GM19328 (cell line): Measurements from ENCODE around the gene NREP.

ENCODE experiments used
- ATAC-seq: cut with Tn5 transposase; IDR thresholded peaks from one replicate; pipeline ENCODE4 v1.9.1; 2021; ENCODE audit warnings: mild to moderate bottlenecking, moderate library complexity; ENCODE audit not compliant: unreplicated experiment

The NREP gene

DNA sequence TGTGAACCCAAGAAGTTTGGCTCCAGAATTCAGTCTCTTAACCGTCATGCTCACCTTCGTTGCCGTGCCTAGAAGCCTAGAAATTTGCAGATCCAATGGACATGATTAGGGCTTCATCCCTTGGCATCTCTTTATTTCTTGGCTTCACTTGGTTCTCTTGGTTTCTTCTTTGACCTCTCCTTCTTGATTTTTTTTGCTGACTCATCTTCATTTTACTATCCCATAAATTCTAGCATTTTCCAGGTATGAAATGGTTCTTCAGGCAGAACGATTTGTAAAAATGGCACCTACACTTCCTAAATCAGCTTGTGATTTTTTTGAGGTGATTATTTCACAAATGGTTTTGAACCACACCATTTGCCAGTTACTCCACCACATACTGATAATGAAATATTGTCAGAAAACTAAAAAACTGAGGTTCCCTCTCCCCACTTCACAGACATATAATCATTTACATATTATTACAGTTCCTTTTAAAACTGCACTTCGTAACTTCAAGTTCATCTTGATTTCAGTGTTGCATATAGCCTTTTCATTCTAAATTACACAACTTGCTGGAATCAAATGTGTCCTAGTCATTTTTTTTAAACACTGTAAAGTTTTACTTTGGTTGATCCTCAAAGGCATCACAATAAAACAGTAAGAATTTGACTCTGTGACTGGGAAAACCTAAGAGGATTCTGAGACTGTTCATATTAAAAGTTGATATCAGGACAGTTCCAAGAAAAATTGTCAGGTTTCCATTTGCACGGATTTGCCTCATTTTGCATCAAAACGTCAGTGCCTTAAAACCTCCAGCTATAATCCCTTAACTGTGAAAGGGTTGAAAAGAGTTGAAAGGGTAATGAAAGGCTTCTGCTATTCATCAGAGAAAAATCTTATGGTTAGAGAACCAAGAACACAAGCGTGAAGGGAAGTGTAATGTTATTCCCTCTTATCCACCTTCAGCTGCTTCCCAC lies 8.9 kb upstream of the NREP start:
- ATAC-seq, result no peak

- no peak for ATAC-seq
Measured at GRCh38 chr5:111764019-111764418, 7.0 kb upstream of the NREP start.

DNA sequence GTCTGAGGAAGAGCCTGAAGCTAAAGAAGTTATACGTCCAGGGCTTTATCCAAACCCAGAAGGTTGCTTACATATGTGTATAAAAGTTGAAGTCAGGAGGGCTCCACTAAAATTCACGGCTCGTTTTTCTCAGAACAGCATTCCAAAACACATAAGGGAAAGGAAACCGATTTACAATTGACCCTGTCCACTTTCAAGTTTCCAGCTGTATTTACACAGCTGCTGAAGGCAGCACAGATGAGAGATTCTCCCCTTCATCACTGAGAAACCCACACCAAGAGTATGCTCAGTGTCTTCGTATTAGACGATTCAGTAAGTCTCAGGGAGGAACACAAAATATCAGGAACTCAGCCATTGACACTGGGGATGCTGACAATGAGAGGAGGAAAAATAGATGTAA lies 5.9 kb upstream of the NREP start:
- no peak for ATAC-seq

GRCh38 chr5:111758284-111758628 lies 1.3 kb upstream of the NREP start:
- no peak for ATAC-seq

- ATAC-seq, result peak; percentile 86
Measured at GRCh38 chr5:111757355-111758283, 625 bp upstream of the NREP start.

DNA sequence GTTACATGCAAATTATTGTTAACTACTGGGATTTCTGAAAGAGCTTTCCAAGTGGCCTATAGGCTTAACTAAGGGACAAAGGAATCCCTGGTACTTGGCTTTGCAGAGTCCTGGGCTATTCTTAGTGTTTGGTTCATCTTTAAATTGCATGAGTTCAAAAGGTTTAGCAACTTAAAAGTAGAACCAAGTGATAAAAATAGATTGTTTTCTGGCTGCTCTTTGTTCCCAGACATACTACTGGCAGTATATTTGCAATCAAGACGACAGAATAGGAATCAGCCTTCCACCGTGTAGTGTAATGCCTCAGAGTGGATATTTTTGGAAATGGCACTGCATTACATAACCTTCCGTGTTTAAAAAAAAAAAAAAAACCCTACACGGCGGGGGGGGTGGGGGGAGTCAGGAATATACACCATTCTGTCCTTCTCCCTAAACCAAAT lies 1.0 kb downstream of the NREP start:
- ATAC-seq, result no peak

- ATAC-seq, result no peak
Measured at GRCh38 chr5:111755345-111755941, 1.6 kb downstream of the NREP start.

DNA sequence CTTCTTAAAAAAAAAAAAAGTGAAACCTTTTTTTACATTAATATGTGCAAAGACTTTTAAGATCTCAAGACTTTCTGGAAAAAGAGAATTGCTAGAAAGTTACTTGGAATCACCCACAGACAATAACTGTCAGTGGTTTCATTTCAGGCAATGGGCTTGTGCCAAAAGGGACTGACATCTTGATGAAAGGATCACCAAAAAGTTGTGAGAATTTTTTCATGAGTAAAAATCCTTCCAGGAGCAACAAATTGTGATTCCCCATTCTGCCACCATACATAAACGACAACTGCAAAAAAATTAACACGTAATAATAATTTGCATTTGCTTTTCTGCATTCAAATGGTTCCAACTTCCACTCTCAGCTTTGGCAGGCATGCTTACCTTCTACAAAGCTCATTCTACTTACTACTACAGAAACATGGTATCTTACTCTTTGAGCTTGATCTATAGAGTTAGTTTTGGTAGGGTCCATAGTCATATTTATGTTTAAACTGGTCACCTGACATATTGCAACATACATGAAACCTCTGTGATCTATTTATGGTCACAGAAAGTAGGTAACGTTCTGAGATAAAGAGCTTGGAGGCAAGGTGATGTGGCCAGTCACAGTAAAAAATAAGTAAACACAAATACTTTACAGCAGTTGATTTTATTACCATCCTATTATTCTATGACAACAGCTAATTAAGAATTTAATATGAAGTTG lies 3.0 kb downstream of the NREP start:
- no peak for ATAC-seq

GRCh38 chr5:111752426-111752965 lies 4.5 kb downstream of the NREP start:
- ATAC-seq, result no peak

DNA sequence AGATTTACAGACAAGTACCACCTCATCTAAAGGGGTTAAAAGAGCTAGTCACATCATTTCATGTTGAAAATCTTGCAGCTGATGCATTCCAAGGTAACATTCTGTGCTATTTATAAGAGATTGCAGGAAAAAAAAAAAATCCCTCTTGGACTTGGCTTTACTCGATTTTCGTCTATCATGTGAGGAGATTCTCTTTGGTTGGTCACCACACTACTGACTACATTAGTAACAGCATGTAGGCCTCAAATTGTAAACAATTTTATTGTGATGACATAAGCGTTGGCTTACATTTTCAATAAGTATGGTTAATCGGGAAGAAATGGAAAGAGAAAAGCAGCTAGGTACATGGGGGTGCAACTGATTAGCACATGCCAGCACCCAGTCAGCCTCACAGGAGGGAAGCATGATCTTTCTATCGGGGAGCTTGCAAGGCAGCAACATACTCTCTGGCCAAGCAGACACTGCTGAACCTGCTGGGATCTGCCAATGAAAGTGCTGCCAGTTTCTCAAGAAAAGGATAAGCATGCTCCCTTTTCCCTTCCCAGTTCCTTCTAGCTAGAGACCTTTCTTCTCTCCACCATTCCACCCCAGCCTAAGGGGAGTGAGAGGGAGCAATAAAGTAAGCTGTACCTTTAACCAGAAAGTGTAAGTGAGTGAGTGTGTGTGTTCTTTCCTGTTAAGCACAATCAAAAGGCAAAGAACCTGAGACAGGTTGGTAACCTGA lies 7.5 kb downstream of the NREP start:
- ATAC-seq, result no peak

DNA sequence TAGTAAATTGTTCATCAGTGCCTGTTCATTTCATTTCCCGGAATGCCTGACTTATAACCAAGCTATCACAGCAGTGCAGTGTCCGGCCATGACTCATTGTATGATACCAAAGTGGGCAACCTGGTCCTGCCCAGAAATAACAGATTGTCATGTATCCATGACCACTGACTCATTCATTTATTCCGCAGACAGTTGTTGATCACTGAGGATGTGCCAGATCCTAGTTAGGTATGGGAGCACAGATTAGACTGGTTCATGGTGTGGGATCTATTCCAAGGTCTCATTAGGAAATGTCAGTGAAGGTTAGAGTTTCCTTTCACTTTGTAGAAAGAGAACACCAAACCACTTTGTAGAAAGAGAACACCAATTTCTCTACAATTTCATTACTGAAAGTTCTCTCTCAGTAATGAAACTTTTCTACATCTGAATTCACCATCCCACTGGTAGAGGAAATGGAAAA lies 8.7 kb downstream of the NREP start:
- no peak for ATAC-seq

DNA sequence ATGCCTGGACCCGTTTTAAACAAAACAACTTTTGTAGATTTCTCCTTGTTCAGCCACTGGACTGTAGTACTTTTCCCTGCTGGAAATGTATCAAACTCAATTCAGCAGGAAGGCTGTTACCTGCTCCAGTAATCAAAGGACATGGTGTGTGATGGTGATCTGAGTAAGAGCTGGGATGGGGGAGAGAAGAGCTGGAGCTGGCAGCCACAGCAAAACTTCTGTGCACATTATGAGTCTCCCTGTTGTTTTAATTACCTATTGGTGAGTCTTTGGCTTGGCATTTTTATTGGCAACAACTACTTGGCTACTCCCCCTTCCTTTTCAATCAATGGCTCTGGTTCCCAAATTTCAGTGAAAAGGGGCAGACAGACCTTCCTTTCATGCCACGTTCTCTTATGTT lies 9.7 kb downstream of the NREP start:
- no peak for ATAC-seq

DNA sequence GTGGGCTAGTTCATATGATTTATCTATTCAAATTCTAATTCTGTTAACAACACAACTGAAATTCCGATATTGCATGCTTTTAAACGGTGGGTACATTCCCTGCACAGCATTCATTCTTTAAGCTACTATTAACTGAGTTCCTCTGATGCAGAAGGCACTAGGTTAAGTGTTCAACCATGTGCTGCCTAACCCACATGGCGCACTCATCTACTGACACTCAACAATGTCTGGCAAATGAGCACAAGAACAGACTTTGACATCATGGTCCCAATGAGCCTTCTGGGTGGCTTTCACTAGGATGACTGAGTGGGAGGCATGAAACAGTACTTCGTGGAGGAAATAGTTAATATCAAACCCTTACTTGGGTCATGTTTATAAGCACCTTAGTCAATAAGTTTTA lies 10.2 kb downstream of the NREP start:
- ATAC-seq, result no peak

GRCh38 chr5:111745075-111745739 lies 11.8 kb downstream of the NREP start:
- ATAC-seq, result no peak

DNA sequence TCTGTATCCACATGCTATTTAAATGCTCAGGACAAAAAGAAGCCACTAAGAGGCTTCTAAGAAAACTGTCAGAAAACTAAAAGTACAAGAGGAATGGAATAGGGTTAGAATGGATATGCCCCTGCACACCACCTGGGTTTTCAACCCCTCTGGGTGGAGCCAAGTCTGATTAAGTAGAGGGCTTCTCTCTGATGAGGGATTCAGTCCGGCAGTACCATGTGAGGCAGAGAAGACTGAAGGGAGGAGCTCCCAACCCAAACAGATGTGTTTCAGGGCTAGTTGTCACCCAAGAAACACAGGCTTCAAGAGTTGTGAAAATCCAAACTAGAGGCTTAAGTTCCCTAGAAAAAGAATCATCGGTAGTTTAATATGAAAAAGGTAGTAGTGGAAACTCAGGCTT lies 12.5 kb downstream of the NREP start:
- no peak for ATAC-seq

DNA sequence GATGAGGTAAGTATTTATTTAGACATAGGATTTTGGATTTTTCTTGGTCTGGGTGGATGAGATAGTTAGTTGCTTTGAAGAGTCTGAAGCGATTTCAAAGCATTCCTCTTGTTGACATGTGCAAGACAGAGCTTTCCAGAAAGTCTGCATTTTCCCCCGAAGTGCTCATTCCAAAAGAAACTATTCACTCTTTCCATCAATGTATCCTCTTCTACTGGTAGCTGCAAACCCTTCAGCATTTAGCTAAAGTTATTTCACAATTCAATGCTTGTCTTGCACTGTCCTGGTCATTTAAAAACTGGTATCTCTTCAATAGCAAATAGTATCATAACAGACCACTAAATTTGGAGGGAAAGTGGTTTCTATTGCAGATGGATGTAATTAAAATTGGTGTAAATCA lies 13.0 kb downstream of the NREP start:
- no peak for ATAC-seq

GRCh38 chr5:111743512-111743911 lies 13.5 kb downstream of the NREP start:
- ATAC-seq, result no peak

- no peak for ATAC-seq
Measured at GRCh38 chr5:111742177-111742994, 14.6 kb downstream of the NREP start.
